Small intestine (tissue), 4 donors: Measurements from ENCODE around the gene UBE2QL1. TPM values are rescaled to one million over a fixed set of nuclear protein-coding genes. Genes with fewer than 3 reads are reported as not detected.

Source experiments
- polyA plus RNA-seq, 4 donors: library from polyadenylated mRNA; stranded (reverse) in 3 of 4; unstranded in 1 of 4; fragments of 200-250 nt in 3 of 4; fragments of 120-200 nt in 1 of 4; gene quantifications; one replicate each; pipeline versions ENCODE4 v1.2.1 to v1.2.3, GENCODE V29; 2013
- donor health status: healthy with polysubstance abuse.
- donor health status: Bipolar disorder and iron deficiency.
- donor health status: healthy.

Gene UBE2QL1
- polyA plus RNA-seq, 4 donors, result 0.27 to 0.75 (median 0.45) TPM; not detected in 1

Other genes with a start within 250 kb of the UBE2QL1 start
- gene MED10, start 70.3 kb upstream of the UBE2QL1 start, polyA plus RNA-seq, result 10 to 100 TPM; 37.6 to 43.8 (median 40.8) TPM
- 10 to 100 TPM; 36.5 to 74.8 (median 43.8) TPM for gene NSUN2, start 184.2 kb downstream of the UBE2QL1 start, polyA plus RNA-seq
- 10 to 100 TPM in 2 of 4 donors, 1 to 10 TPM in 2; 7.5 to 16.6 (median 11.9) TPM for gene SRD5A1, start 184.6 kb downstream of the UBE2QL1 start, polyA plus RNA-seq